IMR-90 (cell line): Measurements from ENCODE around the gene ARSB. TPM values are rescaled to one million over a fixed set of nuclear protein-coding genes. Genes with fewer than 3 reads are reported as not detected.

Experiments used
- ATAC-seq: fragments of 200-7000 bp; cut with Tn5 transposase; 2 replicates; pipeline ENCODE4 v1.9.1; 2020; ENCODE audit warnings: low read depth, mild to moderate bottlenecking, moderate library complexity
- BruUV-seq: library from RNA; stranded (reverse); fragments of 400-500 nt; replicated peaks from 2 replicates; lab custom pipeline; 2021; lab: Mats Ljungman, UMichigan
- CTCF ChIA-PET: fragments of 300-600 bp; formaldehyde crosslinking; extraction: SDS; loops from one replicate; lab custom pipeline; 2021; ENCODE audit warnings: antibody characterized with exemption; lab: Yijun Ruan, JAX
- POLR2A ChIA-PET: fragments of 300-600 bp; sonication (Branson Sonifier 250); formaldehyde crosslinking; loops from one replicate; lab custom pipeline; 2022; ENCODE audit warnings: antibody characterized with exemption; ENCODE audit not compliant: unreplicated experiment; lab: Charles Lee
- DNase-seq: peaks from one replicate; pipeline ENCODE4 v3.0.0; 2013
- H2AFZ ChIP-seq: replicated peaks from 2 replicates; pipeline ENCODE3; 2013; ENCODE audit warnings: low read length, mild to moderate bottlenecking; ENCODE audit not compliant: poor library complexity
- H2AK5ac ChIP-seq: 2 replicates; pipeline ENCODE4 v1.6.1; 2013; ENCODE audit warnings: low read depth, low read length, inconsistent platforms
- H2AK9ac ChIP-seq: replicated peaks from 2 replicates; pipeline ENCODE3; 2013; ENCODE audit warnings: mild to moderate bottlenecking, low read depth, low read length, moderate library complexity; ENCODE audit not compliant: poor library complexity
- H2BK120ac ChIP-seq: 2 replicates; pipeline ENCODE4 v1.6.1; 2013; ENCODE audit warnings: low read depth, low read length, inconsistent platforms
- H2BK15ac ChIP-seq: 3 replicates; pipeline ENCODE4 v1.6.1; 2013; ENCODE audit warnings: low read depth, low read length, inconsistent platforms
- H2BK20ac ChIP-seq: 2 replicates; pipeline ENCODE4 v1.6.1; 2013; ENCODE audit warnings: low read depth, mild to moderate bottlenecking, inconsistent platforms, low read length, moderate library complexity
- H2BK5ac ChIP-seq: 2 replicates; pipeline ENCODE4 v1.6.1; 2013; ENCODE audit warnings: mild to moderate bottlenecking, low read depth, low read length, inconsistent platforms; ENCODE audit not compliant: poor library complexity, severe bottlenecking
- H3K14ac ChIP-seq: replicated peaks from 2 replicates; pipeline ENCODE4 v1.6.1; 2013; ENCODE audit warnings: low read depth, low read length, inconsistent platforms
- H3K18ac ChIP-seq: 2 replicates; pipeline ENCODE4 v1.6.1; 2013; ENCODE audit warnings: low read depth, low read length, control low read depth
- H3K23ac ChIP-seq: 2 replicates; pipeline ENCODE4 v1.6.1; 2013; ENCODE audit warnings: low read depth, low read length, inconsistent platforms
- H3K27ac ChIP-seq: 2 replicates; pipeline ENCODE4 v1.5.1; 2013; ENCODE audit warnings: mild to moderate bottlenecking, control low read depth, low read length; ENCODE audit not compliant: insufficient read depth
- H3K27me3 ChIP-seq: 2 replicates; pipeline ENCODE4 v1.6.1; 2013; ENCODE audit warnings: low read length; ENCODE audit not compliant: control insufficient read depth, insufficient read depth
- H3K36me3 ChIP-seq: 2 replicates; pipeline ENCODE4 v1.6.1; 2013; ENCODE audit warnings: low read length, mixed read lengths; ENCODE audit not compliant: control insufficient read depth, insufficient read depth
- H3K4ac ChIP-seq: 2 replicates; pipeline ENCODE4 v1.6.1; 2013; ENCODE audit warnings: low read depth, low read length, inconsistent platforms
- H3K4me1 ChIP-seq: 2 replicates; pipeline ENCODE4 v1.6.1; 2013; ENCODE audit warnings: low read length, mixed read lengths; ENCODE audit not compliant: control insufficient read depth, insufficient read depth
- H3K4me2 ChIP-seq: 2 replicates; pipeline ENCODE4 v1.6.1; 2013; ENCODE audit warnings: low read depth, mild to moderate bottlenecking, control low read depth, low read length, moderate library complexity
- H3K4me3 ChIP-seq: 2 replicates; pipeline ENCODE4 v1.5.1; 2013; ENCODE audit warnings: low read depth, mild to moderate bottlenecking, control low read depth, low read length, moderate library complexity; ENCODE audit not compliant: insufficient read depth
- H3K56ac ChIP-seq: 2 replicates; pipeline ENCODE4 v1.6.1; 2013; ENCODE audit warnings: low read length, inconsistent platforms; ENCODE audit not compliant: insufficient read depth; ENCODE audit errors: extremely low read depth
- H3K79me1 ChIP-seq, 2 experiments: 2 replicates each; pipeline ENCODE4 v1.6.1; 2013; ENCODE audit warnings: low read length in 2 of 2, inconsistent platforms in 1 of 2, low read depth in 1 of 2
- H3K9ac ChIP-seq: 2 replicates; pipeline ENCODE4 v1.6.1; 2013; ENCODE audit warnings: low read depth, low read length, control low read depth
- H3K9me1 ChIP-seq: 2 replicates; pipeline ENCODE4 v1.6.1; 2013; ENCODE audit warnings: low read length, inconsistent platforms; ENCODE audit not compliant: insufficient read depth
- H3K9me3 ChIP-seq: 2 replicates; pipeline ENCODE4 v1.6.1; 2013; ENCODE audit warnings: low read length; ENCODE audit not compliant: control insufficient read depth, insufficient read depth
- H4K20me1 ChIP-seq: 2 replicates; pipeline ENCODE4 v1.6.1; 2013; ENCODE audit warnings: low read length, inconsistent platforms; ENCODE audit not compliant: insufficient read depth
- H4K5ac ChIP-seq: 2 replicates; pipeline ENCODE4 v1.6.1; 2013; ENCODE audit warnings: mild to moderate bottlenecking, low read depth, low read length, control low read depth
- H4K8ac ChIP-seq, 2 experiments: 2 replicates each; pipeline ENCODE4 v1.6.1; 2013; ENCODE audit warnings: low read depth in 2 of 2, low read length in 2 of 2, control low read depth in 1 of 2, inconsistent platforms in 1 of 2
- H4K91ac ChIP-seq: 2 replicates; pipeline ENCODE4 v1.6.1; 2013; ENCODE audit warnings: low read depth, low read length, inconsistent platforms; ENCODE audit not compliant: insufficient read depth
- CTCF ChIP-seq: conservative IDR thresholded peaks from 2 replicates; pipeline ENCODE4 v1.5.1; 2012; ENCODE audit warnings: mild to moderate bottlenecking, low read depth, low read length, improper control_type of control experiment
- MXI1 ChIP-seq: IDR thresholded peaks from 2 replicates; pipeline ENCODE4 v1.6.1; 2012; ENCODE audit warnings: low read depth, mild to moderate bottlenecking, low read length, moderate library complexity, borderline replicate concordance
- WGBS, 2 experiments: methylation state at CpG; one replicate each; pipeline versions ENCODE4 v1.1.5 to v1.1.7; 2013; ENCODE audit warnings: missing lambda C conversion rate in 2 of 2; ENCODE audit not compliant: insufficient read length in 1 of 2; ENCODE audit errors: extremely low coverage in 2 of 2; 5-methylcytosine and 5-hydroxymethylcytosine counted together
- dilution Hi-C: fragments of 300-500 bp; cut with HindIII; formaldehyde crosslinking; loops from one replicate; pipeline ENCODE4 v1.14.3; 2018; ENCODE audit warnings: low sequenced_read_pairs; ENCODE audit not compliant: unreplicated experiment
- in situ Hi-C: fragments of 300-500 bp; cut with MboI; formaldehyde crosslinking; loops from 3 replicates; pipeline ENCODE4 v1.14.3; 2019; ENCODE audit warnings: low sequenced_read_pairs, inconsistent platforms, mixed read lengths
- intact Hi-C: fragments of 100-400 bp; cut with micrococcal nuclease; formaldehyde crosslinking; loops from 2 replicates; pipeline ENCODE4 v1.10.0; 2022
- polyA plus RNA-seq, 3 experiments: library from polyadenylated mRNA; depleted of rRNA; stranded (reverse); fragments of >200 nt; gene quantifications; 2 replicates each; pipeline ENCODE4 v1.2.3, GENCODE V29; 2012; ENCODE audit warnings: low replicate concordance in 1 of 3
- total RNA-seq: library from RNA; depleted of rRNA; stranded (reverse); fragments of >200 nt; gene quantifications from 2 replicates; pipeline ENCODE4 v1.2.3, GENCODE V29; 2012

The ARSB gene
- total and polyA plus RNA-seq, 2 of the 4 experiments (the other 2 are of a cell fraction) = 16.0 to 16.3 TPM

GRCh38 chr5:78750281-78750680, 234.8 kb downstream of the ARSB start:
- Histone ChIP-seq H4K91ac (no peak overlapping the region), H3K4me2 (no peak overlapping the region), H3K23ac (no peak overlapping the region), H3K4me1 (peaks cover 21% of the 10 kb centered on the region), H3K9me3 (no peaks in the 10 kb centered on the region), H3K79me1 (no peaks in the 10 kb centered on the region), H3K56ac (no peak overlapping the region), H2BK20ac (no peak overlapping the region), H2BK5ac (no peak overlapping the region), H3K9ac (no peak overlapping the region), H2AK5ac (peak overlapping the region; percentile 29), H3K27me3 (peaks cover 6% of the 10 kb centered on the region; the same call in 1 of the 2 replicates), H3K36me3 (no peaks in the 10 kb centered on the region), H3K18ac (peak overlapping the region; percentile 7; the same call in 1 of the 2 replicates), H4K5ac (no peak overlapping the region), H3K14ac (no peak overlapping the region), H4K8ac (no peak overlapping the region), H2AFZ (no peak overlapping the region), H4K20me1 (no peaks in the 10 kb centered on the region; the same call in 1 of the 2 replicates), H3K4ac (peak overlapping the region; percentile 48; the same call in 1 of the 2 replicates), H2BK15ac (0 out of 3 replicates have a peak overlapping the region, but pooled peaks have one; percentile 67), H2AK9ac (no peak overlapping the region), H3K4me3 (no peak overlapping the region), H3K27ac (no peak overlapping the region), H3K9me1 (peaks cover 14% of the 10 kb centered on the region; the same call in 1 of the 2 replicates), H2BK120ac (no peak overlapping the region)
- in situ Hi-C loops (no loop called here), dilution Hi-C loops (no loop called here), intact Hi-C loops (no loop called here)
- ChIA-PET CTCF (no interaction called here), POLR2A (no interaction called here)
- ATAC-seq (no peak), DNase-seq (no peak)
- BruUV-seq = no TSS peak
- no CpG with 5 or more reads among the region's 2 CpGs for WGBS, 2 experiments
- TF ChIP-seq MXI1 (no peak), CTCF (no peak)
